ENCODE measurements around the gene MRTFA. TPM values are rescaled to one million over a fixed set of nuclear protein-coding genes. Genes with fewer than 3 reads are reported as not detected.

The MRTFA gene
- total RNA-seq, 1 donor from 2014 or later = 105 TPM

- no peaks in the 10 kb centered on the region for H3K27me3 Mint-ChIP-seq (ENCODE audit: low read depth)
- no peak for TF ChIP-seq CTCF (IDR thresholded peaks at IDR 0.05; ENCODE audit: unreplicated experiment)
Measured at GRCh38 chr22:40520562-40520961, 116.0 kb downstream of the MRTFA start.

GRCh38 chr22:40519948-40520331 lies 116.6 kb downstream of the MRTFA start:
- Mint-ChIP-seq H3K4me1 (peaks cover 21% of the 10 kb centered on the region), H3K27me3 (ENCODE audit: low read depth) (no peaks in the 10 kb centered on the region), H3K36me3 (peaks cover 44% of the 10 kb centered on the region), H3K9me3 (peaks cover 5% of the 10 kb centered on the region), H3K27ac (no peak overlapping the region), H3K4me3 (no peak overlapping the region)
- TF ChIP-seq CTCF (IDR thresholded peaks at IDR 0.05; ENCODE audit: unreplicated experiment) = no peak
- DNase-seq (ENCODE audit: low spot score in 2 of 2, unreplicated experiment in 2 of 2) = no peak

More at GRCh38 chr22:40520562-40520961, 116.0 kb downstream of the MRTFA start:
- peaks cover 5% of the 10 kb centered on the region for H3K9me3 Mint-ChIP-seq
- H3K4me1 Mint-ChIP-seq = peaks cover 21% of the 10 kb centered on the region
- DNase-seq (ENCODE audit: low spot score in 2 of 2, unreplicated experiment in 2 of 2) = no peak
- no peak overlapping the region for H3K27ac Mint-ChIP-seq
- H3K36me3 Mint-ChIP-seq = peaks cover 40% of the 10 kb centered on the region
- H3K4me3 Mint-ChIP-seq = no peak overlapping the region

GRCh38 chr22:40519284-40519947 lies 117.1 kb downstream of the MRTFA start:
- Mint-ChIP-seq H3K4me3 (no peak overlapping the region), H3K4me1 (peaks cover 21% of the 10 kb centered on the region), H3K27me3 (ENCODE audit: low read depth) (no peaks in the 10 kb centered on the region), H3K36me3 (peaks cover 44% of the 10 kb centered on the region), H3K27ac (no peak overlapping the region), H3K9me3 (peaks cover 5% of the 10 kb centered on the region)
- DNase-seq (ENCODE audit: low spot score in 2 of 2, unreplicated experiment in 2 of 2) = no peak
- no peak for TF ChIP-seq CTCF (IDR thresholded peaks at IDR 0.05; ENCODE audit: unreplicated experiment)

GRCh38 chr22:40518840-40519239 lies 117.7 kb downstream of the MRTFA start:
- H3K4me3 Mint-ChIP-seq = no peak overlapping the region
- no peak for TF ChIP-seq CTCF (IDR thresholded peaks at IDR 0.05; ENCODE audit: unreplicated experiment)
- no peaks in the 10 kb centered on the region for H3K27me3 Mint-ChIP-seq (ENCODE audit: low read depth)
- peaks cover 5% of the 10 kb centered on the region for H3K9me3 Mint-ChIP-seq
- H3K4me1 Mint-ChIP-seq = peaks cover 18% of the 10 kb centered on the region
- H3K27ac Mint-ChIP-seq = no peak overlapping the region
- DNase-seq (ENCODE audit: low spot score in 2 of 2, unreplicated experiment in 2 of 2) = no peak
- peaks cover 44% of the 10 kb centered on the region for H3K36me3 Mint-ChIP-seq

- no peak for DNase-seq (ENCODE audit: low spot score in 2 of 2, unreplicated experiment in 2 of 2)
- Mint-ChIP-seq H3K36me3 (peaks cover 39% of the 10 kb centered on the region), H3K4me1 (peaks cover 9% of the 10 kb centered on the region), H3K27ac (peak overlapping the region; percentile 30), H3K9me3 (peaks cover 5% of the 10 kb centered on the region), H3K4me3 (no peak overlapping the region), H3K27me3 (ENCODE audit: low read depth) (no peaks in the 10 kb centered on the region)
- TF ChIP-seq CTCF (IDR thresholded peaks at IDR 0.05; ENCODE audit: unreplicated experiment) = no peak
Measured at GRCh38 chr22:40517631-40518030, 118.9 kb downstream of the MRTFA start.

Measured in mesothelial cell of epicardium (in vitro differentiated cells).